Mesenchymal stem cell (in vitro differentiated cells and primary cell): ENCODE data around the gene ZSCAN5B.

Experiments used
- DNase-seq: peaks from one replicate; pipeline ENCODE4 v3.0.0-alpha.2; 2013
- H2AFZ ChIP-seq: one replicate; pipeline ENCODE4 v1.6.1; 2013; ENCODE audit warnings: low read depth, mild to moderate bottlenecking, control low read depth, inconsistent platforms, low read length, moderate library complexity
- H2AK5ac ChIP-seq: 2 replicates; pipeline ENCODE4 v1.6.1; 2013; ENCODE audit warnings: low read length, moderate library complexity, mild to moderate bottlenecking, inconsistent platforms; ENCODE audit not compliant: severe bottlenecking
- H2BK120ac ChIP-seq: one replicate; pipeline ENCODE4 v1.6.1; 2013; ENCODE audit warnings: low read depth, mild to moderate bottlenecking, inconsistent platforms, low read length, moderate library complexity
- H2BK12ac ChIP-seq, 2 experiments: one replicate each; pipeline ENCODE4 v1.6.1; 2013; ENCODE audit warnings: inconsistent platforms in 2 of 2, low read length in 2 of 2, mild to moderate bottlenecking in 2 of 2, moderate library complexity in 2 of 2, control low read depth in 1 of 2
- H2BK15ac ChIP-seq: one replicate; pipeline ENCODE4 v1.6.1; 2013; ENCODE audit warnings: mild to moderate bottlenecking, low read depth, inconsistent platforms; ENCODE audit not compliant: poor library complexity, severe bottlenecking
- H2BK5ac ChIP-seq: 2 replicates; pipeline ENCODE4 v1.6.1; 2013; ENCODE audit warnings: low read depth, mild to moderate bottlenecking, low read length, control low read depth, inconsistent platforms; ENCODE audit not compliant: poor library complexity, severe bottlenecking
- H3K14ac ChIP-seq, 2 experiments: one replicate each; pipeline ENCODE4 v1.6.1; 2013; ENCODE audit warnings: inconsistent platforms in 2 of 2, low read length in 2 of 2, control low read depth in 1 of 2, mild to moderate bottlenecking in 1 of 2, moderate library complexity in 1 of 2
- H3K18ac ChIP-seq, 2 experiments: one replicate each; pipeline ENCODE4 v1.6.1; 2013; ENCODE audit warnings: inconsistent platforms in 2 of 2, low read length in 2 of 2, control low read depth in 1 of 2, low read depth in 1 of 2, mild to moderate bottlenecking in 1 of 2
- H3K23ac ChIP-seq, 2 experiments: one replicate each; pipeline ENCODE4 v1.6.1; 2013; ENCODE audit warnings: inconsistent platforms in 2 of 2, low read length in 2 of 2, mild to moderate bottlenecking in 2 of 2, moderate library complexity in 2 of 2, control low read depth in 1 of 2
- H3K27ac ChIP-seq: 2 replicates; pipeline ENCODE4 v1.5.1; 2013; ENCODE audit warnings: mild to moderate bottlenecking, moderate library complexity, low read length, control low read depth, inconsistent platforms; ENCODE audit not compliant: poor library complexity, severe bottlenecking
- H3K27me3 ChIP-seq, 2 experiments: 2 replicates each; pipeline versions ENCODE4 v1.6.1 to v1.7.0; 2013; ENCODE audit warnings: low read length in 2 of 2, mild to moderate bottlenecking in 2 of 2, moderate library complexity in 2 of 2, control low read depth in 1 of 2, inconsistent platforms in 1 of 2; ENCODE audit not compliant: control insufficient read depth in 1 of 2, insufficient read depth in 1 of 2
- H3K36me3 ChIP-seq, 2 experiments: 2 replicates each; pipeline versions ENCODE4 v1.6.1 to v1.7.0; 2013; ENCODE audit warnings: low read length in 2 of 2, control low read depth in 1 of 2, inconsistent platforms in 1 of 2, low read depth in 1 of 2, mild to moderate bottlenecking in 1 of 2; ENCODE audit not compliant: insufficient read depth in 2 of 2, control insufficient read depth in 1 of 2
- H3K4ac ChIP-seq, 2 experiments: one replicate each; pipeline ENCODE4 v1.6.1; 2013; ENCODE audit warnings: inconsistent platforms in 2 of 2, low read length in 2 of 2, mild to moderate bottlenecking in 2 of 2, moderate library complexity in 2 of 2, control low read depth in 1 of 2, low read depth in 1 of 2
- H3K4me1 ChIP-seq: 2 replicates; pipeline ENCODE4 v1.6.1; 2013; ENCODE audit warnings: low read depth, low read length, control low read depth; ENCODE audit not compliant: control insufficient read depth, insufficient read depth
- H3K4me2 ChIP-seq: 2 replicates; pipeline ENCODE4 v1.6.1; 2013; ENCODE audit warnings: low read length, mild to moderate bottlenecking, inconsistent platforms; ENCODE audit not compliant: poor library complexity, severe bottlenecking
- H3K4me3 ChIP-seq, 2 experiments: 2 replicates each; pipeline versions ENCODE4 v1.5.1 to v1.7.0; 2013; ENCODE audit warnings: low read length in 2 of 2, mild to moderate bottlenecking in 2 of 2, control low read depth in 1 of 2, low read depth in 1 of 2; ENCODE audit not compliant: insufficient read depth in 1 of 2
- H3K79me1 ChIP-seq: replicated peaks from 2 replicates; pipeline ENCODE4 v1.6.1; 2013; ENCODE audit warnings: mild to moderate bottlenecking, control low read depth, low read length, inconsistent platforms; ENCODE audit not compliant: poor library complexity, severe bottlenecking
- H3K9ac ChIP-seq: 2 replicates; pipeline ENCODE4 v1.7.0; 2013; ENCODE audit warnings: mild to moderate bottlenecking, low read length, moderate library complexity
- H3K9me3 ChIP-seq: 2 replicates; pipeline ENCODE4 v1.7.0; 2013; ENCODE audit warnings: mild to moderate bottlenecking, low read length; ENCODE audit not compliant: control insufficient read depth
- H4K8ac ChIP-seq: one replicate; pipeline ENCODE4 v1.6.1; 2013; ENCODE audit warnings: inconsistent platforms, mild to moderate bottlenecking, low read length, moderate library complexity
- H4K91ac ChIP-seq: one replicate; pipeline ENCODE4 v1.6.1; 2013; ENCODE audit warnings: mild to moderate bottlenecking, low read length, inconsistent platforms
- WGBS: methylation state at CpG from one replicate; pipeline ENCODE4 v1.1.7; 2013; ENCODE audit warnings: mixed read lengths; 5-methylcytosine and 5-hydroxymethylcytosine counted together

The ZSCAN5B gene

GRCh38 chr19:56162258-56162657 lies 35.3 kb downstream of the ZSCAN5B start:
- Histone ChIP-seq H3K27ac (no peak overlapping the region), H2BK15ac (no peak overlapping the region), H3K4me1 (no peaks in the 10 kb centered on the region), H2AK5ac (no peak overlapping the region), H4K91ac (no peak overlapping the region), H3K9me3 (no peaks in the 10 kb centered on the region), H3K14ac (no peak overlapping the region), H3K23ac (no peak overlapping the region), H4K8ac (no peak overlapping the region), H2BK120ac (no peak overlapping the region), H2AFZ (no peak overlapping the region), H3K79me1 (peaks cover 3% of the 10 kb centered on the region), H3K36me3 (peaks cover 37 to 50% of the 10 kb centered on the region in 2 experiments), H3K4me3 (no peak overlapping the region), H3K9ac (no peak overlapping the region), H2BK12ac (no peak overlapping the region), H2BK5ac (no peak overlapping the region), H3K18ac (no peak overlapping the region), H3K27me3 (peaks cover 0 to 3% of the 10 kb centered on the region in 2 experiments), H3K4me2 (no peak overlapping the region), H3K4ac (no peak overlapping the region)
- peak; percentile 31 for DNase-seq
- 48% methylated on average over 9 of the region's 9 CpGs for WGBS

GRCh38 chr19:56161534-56161933 lies 36.0 kb downstream of the ZSCAN5B start:
- no peak overlapping the region for H4K8ac ChIP-seq
- no peaks in the 10 kb centered on the region for H3K4me1 ChIP-seq
- H4K91ac ChIP-seq = no peak overlapping the region
- no peak overlapping the region for H3K4me2 ChIP-seq
- no peak overlapping the region for H2AFZ ChIP-seq
- 99% methylated on average over 11 of the region's 11 CpGs for WGBS
- no peak overlapping the region for H2AK5ac ChIP-seq
- H2BK120ac ChIP-seq = no peak overlapping the region
- no peak overlapping the region for H3K14ac ChIP-seq
- peaks cover 3% of the 10 kb centered on the region for H3K79me1 ChIP-seq
- H3K9ac ChIP-seq = no peak overlapping the region
- no peak overlapping the region for H2BK12ac ChIP-seq
- no peak overlapping the region for H3K27ac ChIP-seq
- no peak overlapping the region for H2BK15ac ChIP-seq
- no peaks in the 10 kb centered on the region for H3K9me3 ChIP-seq
- no peak overlapping the region for H3K4me3 ChIP-seq
- DNase-seq = no peak
- H3K18ac ChIP-seq = no peak overlapping the region
- H2BK5ac ChIP-seq = no peak overlapping the region
- no peak overlapping the region for H3K23ac ChIP-seq
- H3K36me3 ChIP-seq = peaks cover 37 to 57% of the 10 kb centered on the region in 2 experiments
- H3K4ac ChIP-seq = no peak overlapping the region
- peaks cover 0 to 1% of the 10 kb centered on the region in 2 experiments for H3K27me3 ChIP-seq

- H3K4me1 ChIP-seq = no peaks in the 10 kb centered on the region
- H3K4me3 ChIP-seq = no peak overlapping the region
- no peak overlapping the region for H3K23ac ChIP-seq
- no peak overlapping the region for H3K9ac ChIP-seq
- no peaks in the 10 kb centered on the region for H3K9me3 ChIP-seq
- no peak overlapping the region for H4K8ac ChIP-seq
- no peaks in the 10 kb centered on the region for H3K27me3 ChIP-seq
- no peak overlapping the region for H2BK15ac ChIP-seq
- no peak overlapping the region for H3K4ac ChIP-seq
- no peak overlapping the region for H2BK5ac ChIP-seq
- H4K91ac ChIP-seq = no peak overlapping the region
- no peak overlapping the region for H3K27ac ChIP-seq
- 99% methylated on average over 69 of the region's 69 CpGs for WGBS
- no peak overlapping the region for H3K14ac ChIP-seq
- H3K79me1 ChIP-seq = peaks cover 10% of the 10 kb centered on the region
- no peak overlapping the region for H2AFZ ChIP-seq
- no peak overlapping the region for H3K18ac ChIP-seq
- H2AK5ac ChIP-seq = no peak overlapping the region
- H3K36me3 ChIP-seq = peaks cover 51 to 73% of the 10 kb centered on the region in 2 experiments
- no peak overlapping the region for H3K4me2 ChIP-seq
- H2BK120ac ChIP-seq = no peak overlapping the region
- H2BK12ac ChIP-seq = no peak overlapping the region
- DNase-seq = no peak
Measured at GRCh38 chr19:56159622-56160271, 37.8 kb downstream of the ZSCAN5B start.

GRCh38 chr19:56159009-56159559 lies 38.5 kb downstream of the ZSCAN5B start:
- H4K8ac ChIP-seq = no peak overlapping the region
- no peaks in the 10 kb centered on the region for H3K4me1 ChIP-seq
- H3K4me2 ChIP-seq = no peak overlapping the region
- no peak overlapping the region for H3K14ac ChIP-seq
- DNase-seq = no peak
- WGBS = 93% methylated on average over 9 of the region's 9 CpGs
- no peak overlapping the region for H2BK5ac ChIP-seq
- H3K9me3 ChIP-seq = no peaks in the 10 kb centered on the region
- H2BK120ac ChIP-seq = no peak overlapping the region
- H4K91ac ChIP-seq = no peak overlapping the region
- H2AFZ ChIP-seq = no peak overlapping the region
- H3K36me3 ChIP-seq = peaks cover 54 to 80% of the 10 kb centered on the region in 2 experiments
- no peaks in the 10 kb centered on the region for H3K27me3 ChIP-seq
- H3K9ac ChIP-seq = no peak overlapping the region
- no peak overlapping the region for H3K4ac ChIP-seq
- no peak overlapping the region for H3K18ac ChIP-seq
- H2BK15ac ChIP-seq = no peak overlapping the region
- no peak overlapping the region for H3K27ac ChIP-seq
- H3K79me1 ChIP-seq = peaks cover 14% of the 10 kb centered on the region
- no peak overlapping the region for H3K4me3 ChIP-seq
- no peak overlapping the region for H2BK12ac ChIP-seq
- no peak overlapping the region for H2AK5ac ChIP-seq
- no peak overlapping the region for H3K23ac ChIP-seq
